ENCODE results near the gene FAS. TPM values are rescaled to one million over a fixed set of nuclear protein-coding genes. Genes with fewer than 3 reads are reported as not detected.
A peak's percentile ranks its signal among the peaks of the same experiment; 100 is the strongest.

Gene FAS
- total and polyA plus RNA-seq, 11 donors, result 1.6 to 15.6 (median 3.9) TPM

GRCh38 chr10:88952647-88953111 lies 37.9 kb upstream of the FAS start, which contains the start of gene ACTA2:
TSS of gene ACTA2 (minus strand) at chr10:88952773. CDS start at chr10:88948930, 3,843 bp downstream.
- H3K4me1 ChIP-seq, result peaks cover 0 to 33% (median 10%) of the 10 kb centered on the region in 12 donors
- peak; percentile 40 to 70 (median 49) for DNase-seq
- H3K27ac ChIP-seq, result peak within 1 kb of the TSS in 11 of 12 donors; percentile 56 to 90 (median 73)
- 59 to 82% (median 62%) methylated on average over 8 of the region's 8 CpGs for WGBS, 4 donors
- peaks cover 0 to 9% (median 0%) of the 10 kb centered on the region in 9 donors for H3K36me3 ChIP-seq
- TF ChIP-seq CTCF (IDR thresholded peaks at IDR 0.05) (no peak), POLR2A (IDR thresholded peaks at IDR 0.05) (no peak)
- H3K27me3 ChIP-seq, result no peaks in the 10 kb centered on the region
- H3K4me3 ChIP-seq, result peak within 1 kb of the TSS in 11 of 12 donors; percentile 3 to 60 (median 37)
- H3K9me3 ChIP-seq, result no peaks in the 10 kb centered on the region
- intact Hi-C loops (cut with DNase I), result no loop called here
- peak; percentile 47 to 75 (median 56) for ATAC-seq

- Histone ChIP-seq H3K9me3 (no peaks in the 10 kb centered on the region), H3K27me3 (no peaks in the 10 kb centered on the region), H3K4me3 (no peak overlapping the region), H3K36me3 (peaks cover 0 to 1% (median 0%) of the 10 kb centered on the region in 9 donors), H3K27ac (peak overlapping the region in 7 of 12 donors; percentile 12 to 90 (median 80)), H3K4me1 (peaks cover 0 to 33% (median 10%) of the 10 kb centered on the region in 12 donors)
- intact Hi-C loops (cut with DNase I), result no loop called here
- TF ChIP-seq POLR2A (IDR thresholded peaks at IDR 0.05), result no peak
- TF ChIP-seq CTCF (IDR thresholded peaks at IDR 0.05), result no peak
- DNase-seq (no peak), ATAC-seq (no peak)
- 90 to 99% (median 93%) methylated on average over 5 of the region's 5 CpGs for WGBS, 4 donors
These were observed 36.9 kb upstream of the FAS start for GRCh38 chr10:88953662-88954061.

- DNase-seq (no peak), ATAC-seq (no peak)
- Histone ChIP-seq H3K27ac (peak overlapping the region in 1 of 12 donors; percentile 88), H3K27me3 (no peaks in the 10 kb centered on the region), H3K36me3 (no peaks in the 10 kb centered on the region), H3K4me1 (peaks cover 0 to 32% (median 10%) of the 10 kb centered on the region in 12 donors), H3K9me3 (no peaks in the 10 kb centered on the region), H3K4me3 (no peak overlapping the region)
- intact Hi-C loops (cut with DNase I), result no loop called here
- WGBS, 4 donors, result 74 to 92% (median 89%) methylated on average over 4 of the region's 4 CpGs
- no peak for TF ChIP-seq POLR2A (IDR thresholded peaks at IDR 0.05)
- TF ChIP-seq CTCF (IDR thresholded peaks at IDR 0.05), result no peak
These were observed 36.0 kb upstream of the FAS start for GRCh38 chr10:88954458-88955083.

GRCh38 chr10:88957381-88957780 lies 33.2 kb upstream of the FAS start:
- intact Hi-C loops (cut with DNase I), result no loop called here
- 71 to 96% (median 84%) methylated on average over 1 of the region's 1 CpG for WGBS, 4 donors
- TF ChIP-seq POLR2A (IDR thresholded peaks at IDR 0.05), result no peak
- TF ChIP-seq CTCF (IDR thresholded peaks at IDR 0.05), result no peak

More at GRCh38 chr10:88957381-88957780, 33.2 kb upstream of the FAS start:
- DNase-seq, result no peak
- no peak for ATAC-seq
- H3K27me3 ChIP-seq, result no peaks in the 10 kb centered on the region
- H3K9me3 ChIP-seq, result no peaks in the 10 kb centered on the region
- H3K36me3 ChIP-seq, result no peaks in the 10 kb centered on the region
- peaks cover 0 to 17% (median 0%) of the 10 kb centered on the region in 12 donors for H3K4me1 ChIP-seq
- H3K4me3 ChIP-seq, result no peak overlapping the region
- no peak overlapping the region for H3K27ac ChIP-seq

Data from heart left ventricle (tissue), 16 donors.